WTC11 (cell line): ENCODE data around the gene CNOT10. TPM values are rescaled to one million over a fixed set of nuclear protein-coding genes. Genes with fewer than 3 reads are reported as not detected.

Experiments used
- ATAC-seq: fragments of 200-7000 bp; cut with Tn5 transposase; 2 replicates; pipeline ENCODE4 v1.10.0; 2021; ENCODE audit warnings: mild to moderate bottlenecking, moderate library complexity
- CTCF ChIA-PET: fragments of 300-600 bp; sonication (Branson Sonifier 250); formaldehyde crosslinking; loops from one replicate; lab custom pipeline; 2021; ENCODE audit warnings: antibody characterized with exemption; lab: Charles Lee
- POLR2A ChIA-PET: fragments of 350-600 bp; sonication (Branson Sonifier 250); formaldehyde crosslinking; loops from one replicate; lab custom pipeline; 2021; ENCODE audit warnings: antibody characterized with exemption; lab: Charles Lee
- DNase-seq: peaks from one replicate; pipeline ENCODE4 v3.0.0; 2021; ENCODE audit warnings: low spot score
- H3K27ac Mint-ChIP-seq: 2 replicates; pipeline ENCODE4 v1.8.0; 2021; ENCODE audit warnings: mixed read lengths
- H3K27me3 Mint-ChIP-seq: 2 replicates; pipeline ENCODE4 v1.8.0; 2021; ENCODE audit warnings: low read depth, mild to moderate bottlenecking, moderate library complexity, mixed read lengths
- H3K36me3 Mint-ChIP-seq: 2 replicates; pipeline ENCODE4 v1.8.0; 2021; ENCODE audit warnings: mixed read lengths
- H3K4me1 Mint-ChIP-seq: 2 replicates; pipeline ENCODE4 v1.8.0; 2022; ENCODE audit warnings: mixed read lengths
- H3K4me3 Mint-ChIP-seq: 2 replicates; pipeline ENCODE4 v1.8.0; 2021; ENCODE audit warnings: mild to moderate bottlenecking, moderate library complexity, mixed read lengths
- H3K9me3 Mint-ChIP-seq: 2 replicates; pipeline ENCODE4 v1.8.0; 2021; ENCODE audit warnings: mixed read lengths
- CREB1 ChIP-seq: sonication (generic); formaldehyde crosslinking; IDR thresholded peaks from 2 replicates; pipeline ENCODE4 v1.8.0; 2023; ENCODE audit warnings: mild to moderate bottlenecking, missing genetic modification reagents
- EMX1 ChIP-seq: fragments of 250-450 bp; sonication (Bioruptor Pico); IDR thresholded peaks from 2 replicates; pipeline ENCODE4 v1.8.0; 2021; ENCODE audit warnings: mild to moderate bottlenecking
- GRHL2 ChIP-seq: fragments of 250-450 bp; sonication (Bioruptor Pico); IDR thresholded peaks from 2 replicates; pipeline ENCODE4 v1.8.0; 2022; ENCODE audit warnings: mild to moderate bottlenecking, moderate library complexity; ENCODE audit not compliant: insufficient replicate concordance, severe bottlenecking
- GTF2I ChIP-seq: fragments of 250-450 bp; sonication (Bioruptor Pico); conservative IDR thresholded peaks from 2 replicates; pipeline ENCODE4 v1.4.0; 2021; ENCODE audit warnings: mild to moderate bottlenecking
- MXD4 ChIP-seq: fragments of 250-450 bp; sonication (Bioruptor Pico); IDR thresholded peaks from 2 replicates; pipeline ENCODE4 v1.8.0; 2021; ENCODE audit warnings: mild to moderate bottlenecking, moderate library complexity, borderline replicate concordance
- MYBL2 ChIP-seq: sonication (generic); formaldehyde crosslinking; IDR thresholded peaks from 2 replicates; pipeline ENCODE4 v1.8.1; 2023; ENCODE audit warnings: mild to moderate bottlenecking, moderate library complexity, missing genetic modification reagents
- NFATC4 ChIP-seq: fragments of 250-450 bp; sonication (Bioruptor Pico); IDR thresholded peaks from 2 replicates; pipeline ENCODE4 v1.9.0; 2021; ENCODE audit warnings: mild to moderate bottlenecking
- NFYB ChIP-seq: sonication (generic); formaldehyde crosslinking; conservative IDR thresholded peaks from 2 replicates; pipeline ENCODE4 v1.8.0; 2022; ENCODE audit warnings: low read depth, missing genetic modification reagents
- RELA ChIP-seq: sonication (generic); formaldehyde crosslinking; IDR thresholded peaks from 2 replicates; pipeline ENCODE4 v1.8.1; 2022; ENCODE audit warnings: missing genetic modification reagents, mild to moderate bottlenecking, borderline replicate concordance
- SMAD3 ChIP-seq: sonication (generic); formaldehyde crosslinking; IDR thresholded peaks from 2 replicates; pipeline ENCODE4 v1.8.0; 2022; ENCODE audit warnings: missing genetic modification reagents, mild to moderate bottlenecking, borderline replicate concordance
- SOX15 ChIP-seq: fragments of 250-450 bp; sonication (Bioruptor Pico); IDR thresholded peaks from 2 replicates; pipeline ENCODE4 v1.9.0; 2021; ENCODE audit warnings: mild to moderate bottlenecking
- SP1 ChIP-seq: sonication (generic); formaldehyde crosslinking; conservative IDR thresholded peaks from 2 replicates; pipeline ENCODE4 v1.8.1; 2022; ENCODE audit warnings: missing genetic modification reagents
- ZNF121 ChIP-seq: sonication (generic); formaldehyde crosslinking; IDR thresholded peaks from 2 replicates; pipeline ENCODE4 v1.8.0; 2023; ENCODE audit warnings: missing genetic modification reagents
- total RNA-seq: library from RNA; stranded (reverse); gene quantifications from 3 replicates; pipeline ENCODE4 v1.2.3, GENCODE V29; 2021
- TF ChIP-seq, protein P1 (sequence below): fragments of 250-450 bp; sonication (Bioruptor Pico); IDR thresholded peaks from 2 replicates; pipeline ENCODE4 v1.9.0; 2021; ENCODE audit warnings: mild to moderate bottlenecking, borderline replicate concordance
- TF ChIP-seq, protein P2 (sequence below): fragments of 250-450 bp; sonication (Bioruptor Pico); IDR thresholded peaks from 2 replicates; pipeline ENCODE4 v1.8.0; 2021; ENCODE audit warnings: mild to moderate bottlenecking
- TF ChIP-seq, protein P3 (sequence below): sonication (generic); formaldehyde crosslinking; IDR thresholded peaks from 2 replicates; pipeline ENCODE4 v1.8.1; 2023; ENCODE audit warnings: mild to moderate bottlenecking, missing genetic modification reagents
- TF ChIP-seq, protein P4 (sequence below): fragments of 250-450 bp; sonication (Bioruptor Pico); IDR thresholded peaks from 2 replicates; pipeline ENCODE4 v1.9.0; 2021; ENCODE audit warnings: mild to moderate bottlenecking
- TF ChIP-seq, protein P5 (sequence below): sonication (generic); formaldehyde crosslinking; conservative IDR thresholded peaks from 2 replicates; pipeline ENCODE4 v1.8.1; 2023; ENCODE audit warnings: mild to moderate bottlenecking, low read depth, missing genetic modification reagents, moderate library complexity

Gene CNOT10
- total RNA-seq, 1 experiment from 2014 or later, result 38.7 TPM

DNA sequence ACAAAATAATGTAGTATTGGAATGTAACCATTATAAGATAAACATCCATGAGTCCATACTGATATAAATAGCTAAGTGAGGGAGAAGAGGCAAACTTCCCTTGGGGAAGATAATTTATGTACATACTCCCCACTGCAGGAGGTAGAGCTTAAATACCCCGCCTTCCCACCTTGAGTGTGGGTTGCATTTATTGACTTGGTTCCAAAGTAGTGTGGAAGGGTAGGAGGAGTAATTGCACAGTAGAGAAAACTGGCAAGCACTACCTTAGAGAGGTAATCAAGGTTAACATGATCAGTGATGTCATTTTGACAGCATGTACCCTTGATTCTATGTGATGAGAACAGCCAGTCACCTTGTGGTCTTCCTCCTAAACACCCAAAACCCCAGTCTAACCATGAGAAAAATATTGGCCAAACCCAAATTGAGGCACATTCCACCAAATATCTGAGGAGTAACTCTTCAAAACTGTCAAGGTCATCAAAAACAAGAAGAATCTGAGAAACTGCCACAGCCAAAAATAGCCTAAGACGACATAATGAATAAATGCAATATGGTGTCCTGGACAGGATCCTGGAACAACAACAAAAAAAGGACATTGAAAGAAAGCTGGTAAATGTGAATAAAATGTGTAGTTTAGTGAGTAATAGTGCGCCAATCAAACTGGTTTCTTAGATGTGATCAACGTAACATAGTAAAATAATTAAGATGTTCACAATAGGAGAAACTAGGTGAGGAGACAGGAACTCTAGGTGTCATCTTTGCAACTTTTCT, 774 bp upstream of the CNOT10 start:
- TF ChIP-seq SOX15, result no peak
- TF ChIP-seq MXD4, result no peak
- TF ChIP-seq SP1, result no peak
- TF ChIP-seq, protein P1, sequence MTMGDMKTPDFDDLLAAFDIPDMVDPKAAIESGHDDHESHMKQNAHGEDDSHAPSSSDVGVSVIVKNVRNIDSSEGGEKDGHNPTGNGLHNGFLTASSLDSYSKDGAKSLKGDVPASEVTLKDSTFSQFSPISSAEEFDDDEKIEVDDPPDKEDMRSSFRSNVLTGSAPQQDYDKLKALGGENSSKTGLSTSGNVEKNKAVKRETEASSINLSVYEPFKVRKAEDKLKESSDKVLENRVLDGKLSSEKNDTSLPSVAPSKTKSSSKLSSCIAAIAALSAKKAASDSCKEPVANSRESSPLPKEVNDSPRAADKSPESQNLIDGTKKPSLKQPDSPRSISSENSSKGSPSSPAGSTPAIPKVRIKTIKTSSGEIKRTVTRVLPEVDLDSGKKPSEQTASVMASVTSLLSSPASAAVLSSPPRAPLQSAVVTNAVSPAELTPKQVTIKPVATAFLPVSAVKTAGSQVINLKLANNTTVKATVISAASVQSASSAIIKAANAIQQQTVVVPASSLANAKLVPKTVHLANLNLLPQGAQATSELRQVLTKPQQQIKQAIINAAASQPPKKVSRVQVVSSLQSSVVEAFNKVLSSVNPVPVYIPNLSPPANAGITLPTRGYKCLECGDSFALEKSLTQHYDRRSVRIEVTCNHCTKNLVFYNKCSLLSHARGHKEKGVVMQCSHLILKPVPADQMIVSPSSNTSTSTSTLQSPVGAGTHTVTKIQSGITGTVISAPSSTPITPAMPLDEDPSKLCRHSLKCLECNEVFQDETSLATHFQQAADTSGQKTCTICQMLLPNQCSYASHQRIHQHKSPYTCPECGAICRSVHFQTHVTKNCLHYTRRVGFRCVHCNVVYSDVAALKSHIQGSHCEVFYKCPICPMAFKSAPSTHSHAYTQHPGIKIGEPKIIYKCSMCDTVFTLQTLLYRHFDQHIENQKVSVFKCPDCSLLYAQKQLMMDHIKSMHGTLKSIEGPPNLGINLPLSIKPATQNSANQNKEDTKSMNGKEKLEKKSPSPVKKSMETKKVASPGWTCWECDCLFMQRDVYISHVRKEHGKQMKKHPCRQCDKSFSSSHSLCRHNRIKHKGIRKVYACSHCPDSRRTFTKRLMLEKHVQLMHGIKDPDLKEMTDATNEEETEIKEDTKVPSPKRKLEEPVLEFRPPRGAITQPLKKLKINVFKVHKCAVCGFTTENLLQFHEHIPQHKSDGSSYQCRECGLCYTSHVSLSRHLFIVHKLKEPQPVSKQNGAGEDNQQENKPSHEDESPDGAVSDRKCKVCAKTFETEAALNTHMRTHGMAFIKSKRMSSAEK, result no peak
- TF ChIP-seq, protein P2, sequence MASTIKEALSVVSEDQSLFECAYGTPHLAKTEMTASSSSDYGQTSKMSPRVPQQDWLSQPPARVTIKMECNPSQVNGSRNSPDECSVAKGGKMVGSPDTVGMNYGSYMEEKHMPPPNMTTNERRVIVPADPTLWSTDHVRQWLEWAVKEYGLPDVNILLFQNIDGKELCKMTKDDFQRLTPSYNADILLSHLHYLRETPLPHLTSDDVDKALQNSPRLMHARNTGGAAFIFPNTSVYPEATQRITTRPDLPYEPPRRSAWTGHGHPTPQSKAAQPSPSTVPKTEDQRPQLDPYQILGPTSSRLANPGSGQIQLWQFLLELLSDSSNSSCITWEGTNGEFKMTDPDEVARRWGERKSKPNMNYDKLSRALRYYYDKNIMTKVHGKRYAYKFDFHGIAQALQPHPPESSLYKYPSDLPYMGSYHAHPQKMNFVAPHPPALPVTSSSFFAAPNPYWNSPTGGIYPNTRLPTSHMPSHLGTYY (CRISPR knock-in tag), result no peak
- TF ChIP-seq SMAD3 (CRISPR knock-in tag), result no peak
- TF ChIP-seq NFATC4 (CRISPR knock-in tag), result no peak
- no peak for TF ChIP-seq EMX1 (CRISPR knock-in tag)
- Mint-ChIP-seq H3K4me1 (peaks cover 29% of the 10 kb centered on the region), H3K9me3 (no peaks in the 10 kb centered on the region), H3K27ac (peak overlapping the region; percentile 90), H3K36me3 (peaks cover 5% of the 10 kb centered on the region), H3K27me3 (no peaks in the 10 kb centered on the region; the same call in 1 of the 2 replicates), H3K4me3 (peak overlapping the region; percentile 93)
- DNase-seq (no peak), ATAC-seq (no peak)
- ChIA-PET CTCF (interaction anchor here (0.6 to 1.4 kb wide), 6 partner anchors 37 to 390 kb away, joined by 3 to 6 read pairs (median 4); partner anchors contain the start of genes CMTM6 and DYNC1LI1), POLR2A (interaction anchor here (0.5 to 1.0 kb wide), 4 partner anchors 11 to 918 kb away, joined by 3 to 4 read pairs (median 3); no protein-coding TSS in a partner anchor)

DNA sequence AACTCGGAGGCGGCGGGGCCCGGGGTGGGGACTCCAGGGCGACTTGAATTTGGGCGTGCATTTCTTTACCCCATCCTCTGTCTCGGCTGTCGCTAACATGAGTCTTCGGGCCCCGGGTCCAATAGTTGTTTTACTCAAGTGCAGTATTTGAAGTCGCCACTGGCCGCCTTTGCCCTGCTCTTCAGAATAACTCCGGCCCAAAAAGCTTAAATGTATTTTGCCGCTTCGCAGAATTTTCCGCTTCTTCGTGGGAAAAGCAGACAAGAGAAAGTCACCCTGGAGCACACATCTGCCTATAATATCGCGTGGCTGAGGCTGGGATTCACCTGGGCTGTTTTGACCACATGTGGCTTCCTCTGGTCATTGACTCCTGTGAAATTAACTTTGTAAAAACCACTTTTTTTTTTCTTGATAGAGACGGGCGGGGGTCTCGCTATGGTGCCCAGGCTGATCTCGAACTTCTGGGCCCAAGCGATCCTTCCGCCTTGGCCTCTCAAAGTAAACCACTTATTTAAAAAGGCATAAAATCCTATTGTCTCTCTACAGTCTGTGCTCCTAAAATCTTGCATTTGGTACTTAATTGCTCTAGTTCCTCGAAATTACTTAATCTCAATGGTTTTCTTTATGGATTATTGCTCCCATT, 676 bp downstream of the CNOT10 start:
- ATAC-seq (no peak), DNase-seq (no peak)
- ChIA-PET POLR2A (interaction anchor here (0.6 kb wide), 1 partner anchor 115 kb away, joined by 3 read pairs; the partner anchor contains the start of gene DYNC1LI1), CTCF (interaction anchor here (1.0 to 1.4 kb wide), 4 partner anchors 116 to 184 kb away, joined by 3 to 6 read pairs (median 4); partner anchors contain the start of genes CMTM6 and DYNC1LI1)
- H3K27me3 Mint-ChIP-seq, result no peaks in the 10 kb centered on the region
- no peaks in the 10 kb centered on the region for H3K9me3 Mint-ChIP-seq
- TF ChIP-seq ZNF121 (CRISPR knock-in tag) (peak; percentile 84; the same call in 1 of the 2 replicates), MYBL2 (CRISPR knock-in tag) (0 out of 2 replicates have a peak, but pooled peaks have one; percentile 18)
- TF ChIP-seq, protein P3, sequence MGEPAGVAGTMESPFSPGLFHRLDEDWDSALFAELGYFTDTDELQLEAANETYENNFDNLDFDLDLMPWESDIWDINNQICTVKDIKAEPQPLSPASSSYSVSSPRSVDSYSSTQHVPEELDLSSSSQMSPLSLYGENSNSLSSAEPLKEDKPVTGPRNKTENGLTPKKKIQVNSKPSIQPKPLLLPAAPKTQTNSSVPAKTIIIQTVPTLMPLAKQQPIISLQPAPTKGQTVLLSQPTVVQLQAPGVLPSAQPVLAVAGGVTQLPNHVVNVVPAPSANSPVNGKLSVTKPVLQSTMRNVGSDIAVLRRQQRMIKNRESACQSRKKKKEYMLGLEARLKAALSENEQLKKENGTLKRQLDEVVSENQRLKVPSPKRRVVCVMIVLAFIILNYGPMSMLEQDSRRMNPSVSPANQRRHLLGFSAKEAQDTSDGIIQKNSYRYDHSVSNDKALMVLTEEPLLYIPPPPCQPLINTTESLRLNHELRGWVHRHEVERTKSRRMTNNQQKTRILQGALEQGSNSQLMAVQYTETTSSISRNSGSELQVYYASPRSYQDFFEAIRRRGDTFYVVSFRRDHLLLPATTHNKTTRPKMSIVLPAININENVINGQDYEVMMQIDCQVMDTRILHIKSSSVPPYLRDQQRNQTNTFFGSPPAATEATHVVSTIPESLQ (CRISPR knock-in tag), result no peak
- H3K27ac Mint-ChIP-seq, result peak overlapping the region; percentile 85
- peaks cover 29% of the 10 kb centered on the region for H3K4me1 Mint-ChIP-seq
- peaks cover 11% of the 10 kb centered on the region for H3K36me3 Mint-ChIP-seq
- peak overlapping the region; percentile 93 for H3K4me3 Mint-ChIP-seq

DNA sequence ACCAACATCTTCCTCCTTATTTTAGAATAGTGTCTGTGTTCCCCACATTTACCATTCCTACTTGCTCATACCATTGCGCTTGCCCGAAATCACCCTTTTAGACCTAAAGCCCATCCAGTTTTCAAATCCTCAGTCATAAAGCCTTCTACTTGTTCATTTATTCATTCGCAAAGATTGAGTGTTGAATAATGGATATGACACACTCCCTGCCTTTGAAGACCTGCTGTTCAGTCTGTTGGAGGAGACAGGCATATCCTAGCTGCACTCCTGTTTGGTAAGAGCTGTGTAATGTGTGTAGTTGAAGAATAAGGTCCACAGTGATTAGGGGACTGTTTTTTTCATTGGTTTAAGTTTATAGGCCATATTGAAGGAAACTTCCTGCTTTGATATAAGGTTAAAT, 1.7 kb downstream of the CNOT10 start:
- no peaks in the 10 kb centered on the region for H3K27me3 Mint-ChIP-seq
- ATAC-seq, result no peak
- ChIA-PET CTCF (no interaction called here), POLR2A (no interaction called here)
- peaks cover 11% of the 10 kb centered on the region for H3K36me3 Mint-ChIP-seq
- no peaks in the 10 kb centered on the region for H3K9me3 Mint-ChIP-seq
- H3K4me3 Mint-ChIP-seq, result peak overlapping the region; percentile 93
- DNase-seq, result no peak
- H3K27ac Mint-ChIP-seq, result peak overlapping the region; percentile 5; the same call in 1 of the 2 replicates
- peaks cover 29% of the 10 kb centered on the region for H3K4me1 Mint-ChIP-seq
- TF ChIP-seq, protein P4, sequence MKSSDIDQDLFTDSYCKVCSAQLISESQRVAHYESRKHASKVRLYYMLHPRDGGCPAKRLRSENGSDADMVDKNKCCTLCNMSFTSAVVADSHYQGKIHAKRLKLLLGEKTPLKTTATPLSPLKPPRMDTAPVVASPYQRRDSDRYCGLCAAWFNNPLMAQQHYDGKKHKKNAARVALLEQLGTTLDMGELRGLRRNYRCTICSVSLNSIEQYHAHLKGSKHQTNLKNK (CRISPR knock-in tag), result no peak
- TF ChIP-seq, protein P5, sequence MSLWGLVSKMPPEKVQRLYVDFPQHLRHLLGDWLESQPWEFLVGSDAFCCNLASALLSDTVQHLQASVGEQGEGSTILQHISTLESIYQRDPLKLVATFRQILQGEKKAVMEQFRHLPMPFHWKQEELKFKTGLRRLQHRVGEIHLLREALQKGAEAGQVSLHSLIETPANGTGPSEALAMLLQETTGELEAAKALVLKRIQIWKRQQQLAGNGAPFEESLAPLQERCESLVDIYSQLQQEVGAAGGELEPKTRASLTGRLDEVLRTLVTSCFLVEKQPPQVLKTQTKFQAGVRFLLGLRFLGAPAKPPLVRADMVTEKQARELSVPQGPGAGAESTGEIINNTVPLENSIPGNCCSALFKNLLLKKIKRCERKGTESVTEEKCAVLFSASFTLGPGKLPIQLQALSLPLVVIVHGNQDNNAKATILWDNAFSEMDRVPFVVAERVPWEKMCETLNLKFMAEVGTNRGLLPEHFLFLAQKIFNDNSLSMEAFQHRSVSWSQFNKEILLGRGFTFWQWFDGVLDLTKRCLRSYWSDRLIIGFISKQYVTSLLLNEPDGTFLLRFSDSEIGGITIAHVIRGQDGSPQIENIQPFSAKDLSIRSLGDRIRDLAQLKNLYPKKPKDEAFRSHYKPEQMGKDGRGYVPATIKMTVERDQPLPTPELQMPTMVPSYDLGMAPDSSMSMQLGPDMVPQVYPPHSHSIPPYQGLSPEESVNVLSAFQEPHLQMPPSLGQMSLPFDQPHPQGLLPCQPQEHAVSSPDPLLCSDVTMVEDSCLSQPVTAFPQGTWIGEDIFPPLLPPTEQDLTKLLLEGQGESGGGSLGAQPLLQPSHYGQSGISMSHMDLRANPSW (CRISPR knock-in tag), result no peak
- TF ChIP-seq GRHL2 (CRISPR knock-in tag) (no peak), NFYB (CRISPR knock-in tag) (no peak), RELA (no peak), CREB1 (CRISPR knock-in tag) (no peak), GTF2I (CRISPR knock-in tag) (no peak)
